Measurements from ENCODE around the gene KRTAP10-6.
"Not testable (repeated sequence)": the region's sequence is repeated elsewhere in the genome, so short reads cannot be mapped to it uniquely, and the experiment has no call there.

The KRTAP10-6 gene

DNA sequence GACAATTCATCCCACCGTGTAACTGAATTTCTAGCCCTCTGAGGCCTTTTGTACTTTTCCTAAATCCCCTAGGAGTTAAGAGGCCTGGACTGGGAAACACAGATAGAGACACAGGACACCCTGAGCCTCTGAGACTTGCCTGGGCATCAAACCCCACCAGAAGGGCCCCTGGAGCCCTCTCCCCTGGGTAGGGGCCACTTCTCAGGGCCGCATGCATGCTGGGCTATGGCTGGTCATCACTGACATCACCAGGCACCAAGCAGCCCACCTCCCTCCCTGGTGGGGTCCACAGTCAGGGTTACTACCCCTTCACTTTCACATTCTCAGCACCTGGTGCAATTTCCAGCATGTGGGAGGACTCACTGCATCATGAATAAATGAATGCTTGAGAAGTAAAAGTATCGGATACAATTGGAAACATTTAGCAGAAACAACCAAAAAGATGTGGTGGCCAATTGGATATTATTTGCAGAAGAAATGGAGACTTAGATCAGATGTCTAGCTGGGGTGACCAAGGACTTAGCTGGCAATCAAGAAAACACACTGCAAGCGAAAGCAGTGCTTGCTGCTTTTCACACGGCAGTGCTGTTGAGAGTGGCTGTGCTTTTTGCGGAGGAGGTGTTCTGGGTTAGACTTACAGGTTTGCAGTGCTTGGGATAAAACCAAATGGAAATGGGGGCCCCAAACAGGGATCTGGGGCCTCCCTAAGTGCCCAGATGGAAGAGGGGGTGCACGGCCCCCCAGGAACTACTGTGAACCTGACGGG is 7.1 kb upstream of the KRTAP10-6 start:
- no peak for DNase-seq (ENCODE audit: low spot score)

DNA sequence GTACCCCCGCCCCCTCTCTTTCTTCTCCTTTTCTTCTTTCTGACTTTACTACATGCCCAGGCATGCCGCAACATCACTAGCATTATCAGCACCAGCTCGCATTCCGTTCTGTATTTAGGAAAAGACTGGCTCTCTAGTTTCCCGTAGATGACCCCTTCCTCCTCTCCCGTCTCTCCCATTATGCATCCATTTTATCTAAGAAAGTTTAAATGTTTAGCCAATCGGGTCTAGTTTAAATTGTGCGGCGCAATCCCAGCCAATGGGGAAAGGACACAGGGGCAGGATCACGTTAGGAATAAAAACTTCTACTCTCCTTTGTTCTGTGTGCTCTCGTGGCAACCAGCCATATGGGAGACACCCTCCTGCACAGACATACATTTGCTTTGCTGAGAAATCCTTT is 5.8 kb upstream of the KRTAP10-6 start:
- no peak for DNase-seq (ENCODE audit: low spot score)

GRCh38 chr21:44596068-44596725 is 3.9 kb upstream of the KRTAP10-6 start:
- no peak for DNase-seq (ENCODE audit: low spot score)

DNA sequence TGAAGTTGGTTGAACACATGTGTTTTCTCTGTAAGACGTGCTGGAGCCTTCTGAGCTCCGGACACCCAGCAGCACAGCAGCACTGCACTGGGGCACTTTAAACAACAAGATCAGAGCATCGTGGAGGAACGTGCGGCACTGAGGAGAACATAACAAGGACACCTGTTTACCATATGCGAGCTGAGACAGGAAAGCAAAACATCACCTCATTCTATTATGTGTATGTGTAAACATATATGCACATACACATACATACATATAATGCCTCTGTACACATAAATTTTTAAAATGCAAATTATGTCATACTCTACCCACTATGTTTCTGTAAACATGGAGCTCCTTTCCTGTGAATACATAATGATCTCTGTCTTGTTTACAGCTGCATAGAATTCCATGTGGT is 3.2 kb upstream of the KRTAP10-6 start:
- DNase-seq (ENCODE audit: low spot score): no peak

DNA sequence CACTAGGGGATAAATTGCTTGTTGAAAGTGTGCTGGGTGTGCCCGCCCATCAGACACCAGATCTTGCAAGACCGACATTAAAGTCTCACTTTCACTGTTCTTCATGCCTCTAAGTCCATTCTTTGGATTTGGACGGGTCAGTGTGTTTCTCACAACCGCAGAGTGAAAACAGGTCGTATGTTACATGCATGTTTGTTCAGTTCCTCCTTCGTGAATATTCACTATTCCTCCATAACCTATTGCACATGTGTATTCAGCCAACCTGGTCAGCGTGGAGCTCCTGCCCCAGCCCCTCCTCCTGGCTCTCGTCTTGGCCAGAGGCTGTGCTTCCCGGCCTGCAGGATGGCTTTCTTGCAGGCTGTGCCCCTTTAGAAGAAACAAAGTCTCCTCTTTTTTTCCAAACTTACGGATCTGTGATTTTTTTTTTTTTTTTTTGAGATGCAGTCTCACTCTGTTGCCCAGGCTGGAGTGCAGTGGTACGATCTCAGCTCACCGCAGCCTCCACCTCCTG is 2.2 kb upstream of the KRTAP10-6 start:
- DNase-seq (ENCODE audit: low spot score): no peak

GRCh38 chr21:44593598-44594405 is 1.5 kb upstream of the KRTAP10-6 start:
- DNase-seq (ENCODE audit: low spot score): no peak

GRCh38 chr21:44591801-44592130 is 539 bp downstream of the KRTAP10-6 start:
- DNase-seq (ENCODE audit: low spot score): not testable (repeated sequence)

DNA sequence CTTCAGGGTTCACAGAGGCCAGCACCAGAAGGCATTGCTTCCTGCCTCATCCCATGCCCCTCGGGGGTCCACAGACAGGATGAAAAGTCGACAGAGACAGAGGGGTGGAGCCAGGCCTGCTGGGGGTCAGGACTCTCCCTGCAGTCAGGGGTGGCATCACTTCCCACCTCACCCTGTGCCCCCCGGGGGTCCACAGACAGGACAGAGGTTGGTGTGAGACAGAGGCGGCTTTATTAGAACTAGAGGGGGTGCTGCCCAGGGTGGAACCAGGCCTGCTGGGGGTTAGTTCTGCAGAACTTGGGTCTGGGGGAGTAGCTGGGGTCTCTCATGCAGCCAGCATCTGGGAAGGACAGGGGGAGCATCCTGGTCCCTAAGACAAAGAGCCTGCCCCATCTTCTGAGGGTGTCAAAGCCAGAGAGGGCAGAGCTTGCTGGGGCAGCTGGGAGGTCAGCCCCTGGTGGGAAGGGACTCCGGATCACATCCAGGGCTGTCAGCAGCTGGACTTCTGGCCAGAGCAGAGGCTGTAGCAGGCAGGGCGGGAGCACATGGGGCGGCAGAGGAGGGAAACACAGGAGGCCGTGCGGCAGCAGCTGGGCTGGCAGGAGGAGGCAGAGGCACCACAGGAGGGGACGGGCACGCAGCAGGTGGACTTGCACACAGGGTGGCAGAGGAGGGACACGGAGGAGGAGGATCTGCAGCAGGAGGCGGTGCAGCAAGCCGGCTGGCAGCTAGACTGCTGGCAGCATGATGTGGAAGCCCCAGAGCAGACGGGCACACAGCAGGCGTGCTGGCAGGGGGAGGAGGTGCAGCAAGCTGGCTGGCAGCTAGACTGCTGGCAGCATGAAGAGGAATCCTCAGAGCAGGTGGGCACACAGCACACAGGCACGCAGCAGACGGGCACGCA is 1.2 kb downstream of the KRTAP10-6 start:
- not testable (repeated sequence) for DNase-seq (ENCODE audit: low spot score)

GRCh38 chr21:44590311-44590721 is 2.0 kb downstream of the KRTAP10-6 start:
- no peak for DNase-seq (ENCODE audit: low spot score)

DNA sequence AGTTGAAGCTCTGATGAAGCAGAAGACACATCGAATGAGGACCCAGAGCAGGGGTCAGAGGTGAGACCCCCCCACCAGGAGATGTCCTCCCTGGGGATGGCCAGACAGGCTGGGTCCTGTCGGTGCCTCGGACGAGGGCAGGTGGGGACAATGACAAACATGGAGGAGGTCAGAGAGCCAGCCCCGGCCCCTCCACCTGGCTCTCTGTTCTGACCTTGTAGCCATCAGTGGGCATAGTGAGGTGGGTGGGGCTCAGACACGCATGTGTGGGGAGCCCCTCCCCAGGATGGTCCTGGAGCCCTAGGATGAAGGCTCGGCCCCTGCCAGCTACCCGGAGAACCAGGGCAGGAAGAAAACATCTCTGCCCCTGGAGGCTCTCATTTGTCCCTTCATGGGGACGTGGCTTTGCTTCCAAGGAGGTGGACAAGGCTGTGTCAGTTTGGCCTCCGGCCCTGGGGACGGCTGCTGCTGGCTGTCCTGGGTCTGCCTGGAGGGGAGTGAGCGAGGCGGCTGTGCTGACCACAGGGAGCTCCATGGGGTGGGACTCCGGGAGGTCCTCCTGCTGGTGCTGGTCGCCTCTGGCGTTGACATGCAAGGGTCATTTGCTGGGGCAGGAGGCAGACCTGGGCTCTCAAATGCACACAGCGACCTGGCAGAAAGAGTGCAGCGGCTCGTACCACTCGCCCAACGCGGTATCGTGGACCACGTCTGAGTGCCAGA is 2.6 kb downstream of the KRTAP10-6 start:
- DNase-seq (ENCODE audit: low spot score): no peak

GRCh38 chr21:44589094-44589493 is 3.2 kb downstream of the KRTAP10-6 start:
- DNase-seq (ENCODE audit: low spot score): no peak

- no peak for DNase-seq (ENCODE audit: low spot score)
These were observed 6.4 kb downstream of the KRTAP10-6 start for GRCh38 chr21:44585892-44586291.

GRCh38 chr21:44583800-44584147 is 8.5 kb downstream of the KRTAP10-6 start:
- DNase-seq (ENCODE audit: low spot score): no peak

DNA sequence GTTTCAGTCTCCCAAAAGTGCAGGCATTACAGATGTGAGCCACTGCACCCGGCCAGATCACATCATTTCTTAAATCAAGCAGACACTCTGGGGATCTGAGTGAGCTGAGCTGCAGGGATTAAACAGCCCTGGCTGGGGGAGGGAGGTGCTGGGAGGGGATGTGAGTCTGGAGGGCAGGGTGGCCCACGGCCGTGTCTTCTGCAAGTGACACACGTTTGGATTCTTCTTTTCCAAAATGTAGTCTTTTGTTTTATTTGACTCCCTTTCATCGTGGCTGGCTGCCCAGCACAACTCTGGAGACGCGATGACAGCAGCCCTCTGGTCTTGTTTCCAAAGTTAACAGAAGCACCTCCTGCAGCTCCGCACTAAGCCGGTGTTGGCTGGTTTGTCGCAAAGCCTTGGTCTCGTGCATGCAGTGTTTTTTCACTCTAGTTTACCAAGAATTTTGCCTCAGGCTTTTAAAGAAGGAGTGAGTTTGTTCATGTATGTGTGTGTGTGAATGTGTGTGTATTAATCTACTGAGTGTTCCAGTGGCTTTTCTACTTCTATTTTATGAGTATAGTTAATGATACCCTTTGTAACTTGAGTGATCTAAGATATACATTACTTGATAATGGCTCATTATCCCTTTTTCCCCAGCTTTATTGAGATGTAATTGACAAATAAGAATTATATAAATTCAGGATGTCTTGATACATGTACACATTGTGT is 9.1 kb downstream of the KRTAP10-6 start:
- no peak for DNase-seq (ENCODE audit: low spot score)

- DNase-seq (ENCODE audit: low spot score): no peak
These were observed 10.2 kb downstream of the KRTAP10-6 start for GRCh38 chr21:44582055-44582454.

- no peak for DNase-seq (ENCODE audit: low spot score)
These were observed 11.1 kb downstream of the KRTAP10-6 start for GRCh38 chr21:44581158-44581557.

DNA sequence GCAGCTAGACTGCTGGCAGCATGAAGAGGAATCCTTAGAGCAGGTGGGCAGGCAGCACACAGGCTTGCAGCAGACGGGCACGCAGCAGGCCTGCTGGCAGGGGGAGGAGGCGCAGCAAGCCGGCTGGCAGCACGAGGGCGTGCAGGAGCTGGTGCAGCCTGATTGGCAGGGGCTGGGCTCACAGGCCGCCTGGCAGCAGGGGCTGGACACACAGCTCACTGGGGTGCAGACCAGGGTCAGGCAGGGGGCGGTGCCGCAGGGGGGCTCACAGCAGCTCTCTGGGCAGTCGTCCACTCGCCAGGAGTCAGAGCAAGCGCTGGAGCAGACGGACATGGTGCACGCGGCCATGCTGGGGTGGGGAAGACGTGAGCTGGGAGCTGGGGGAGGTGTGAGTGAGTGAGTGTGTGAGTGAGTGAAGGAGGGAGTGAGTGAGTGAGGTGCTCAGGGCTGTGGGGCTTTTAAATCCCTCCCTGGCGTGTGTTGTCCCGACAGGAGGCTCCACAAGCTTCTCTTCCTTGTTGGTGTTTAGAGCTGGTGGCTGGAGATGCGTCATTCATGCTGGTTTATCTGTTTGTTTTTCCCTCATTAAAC is 12.0 kb downstream of the KRTAP10-6 start, which contains the start of gene KRTAP10-5:
Gene KRTAP10-5, minus strand, starts transcription at position 374 of the 591 bp plus-strand sequence. Its CDS starts 26 bp downstream, at position 348.
- not testable (repeated sequence) for DNase-seq (ENCODE audit: low spot score)

DNA sequence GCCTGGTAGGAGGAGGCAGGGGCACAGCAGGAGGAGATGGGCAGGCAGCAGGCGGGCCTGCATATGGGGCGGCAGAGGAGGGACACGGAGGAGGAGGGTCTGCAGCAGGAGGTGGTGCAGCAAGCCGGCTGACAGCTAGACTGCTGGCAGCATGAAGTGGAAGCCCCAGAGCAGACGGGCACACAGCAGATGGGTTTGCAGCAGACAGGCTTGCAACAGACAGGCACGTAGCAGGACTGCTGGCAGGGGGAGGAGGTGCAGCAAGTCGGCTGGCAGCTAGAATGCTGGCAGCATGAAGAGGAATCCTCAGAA is 12.5 kb downstream of the KRTAP10-6 start:
- DNase-seq (ENCODE audit: low spot score): no peak

DNA sequence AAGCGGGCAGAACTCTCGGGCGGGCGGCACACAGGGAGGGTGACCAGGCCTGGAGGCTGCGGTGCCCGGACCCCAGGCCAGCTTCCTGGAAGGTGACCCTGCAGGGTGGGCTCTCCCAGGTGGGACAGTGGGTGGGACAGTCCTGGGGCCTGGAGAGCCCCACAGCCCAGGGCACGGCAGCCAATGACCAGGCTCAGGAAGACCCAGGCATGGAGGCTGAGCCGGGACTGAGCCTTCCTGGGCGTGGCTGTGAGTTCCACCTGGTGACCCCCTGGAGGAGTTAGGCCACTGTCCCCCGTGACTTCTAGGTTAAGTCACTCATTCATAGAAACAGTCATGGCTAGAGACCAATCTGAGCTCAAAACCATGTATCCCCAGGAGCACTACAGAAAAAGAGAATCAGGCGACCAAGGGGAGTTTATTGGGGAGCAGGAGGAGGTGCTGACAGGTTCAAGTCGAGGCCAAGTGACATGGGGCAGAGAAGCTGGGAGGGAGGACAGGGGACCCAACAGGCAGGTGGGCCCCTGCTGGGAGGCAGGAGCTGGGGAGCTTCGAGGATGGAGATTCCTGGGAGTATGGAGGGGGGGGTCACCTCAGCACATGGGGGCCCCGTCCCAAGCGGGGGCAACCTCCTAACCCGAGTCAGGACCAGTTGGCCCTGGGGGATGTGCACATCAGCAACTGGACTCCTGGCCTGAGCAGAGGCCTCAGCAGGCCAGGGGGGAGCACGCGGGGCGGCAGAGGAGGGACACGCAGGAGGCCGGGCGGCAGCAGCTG is 13.1 kb downstream of the KRTAP10-6 start:
- DNase-seq (ENCODE audit: low spot score): no peak
